GM19463 (cell line): ENCODE results near the gene SLC1A4.
"Not testable (repeated sequence)": the region's sequence is repeated elsewhere in the genome, so short reads cannot be mapped to it uniquely, and the experiment has no call there.

Source experiments
- ATAC-seq: cut with Tn5 transposase; IDR thresholded peaks from one replicate; pipeline ENCODE4 v1.9.1; 2021; ENCODE audit warnings: mild to moderate bottlenecking, moderate library complexity; ENCODE audit not compliant: unreplicated experiment

SLC1A4 gene

GRCh38 chr2:65025453-65026123 lies 36.4 kb downstream of the SLC1A4 start:
- no peak for ATAC-seq

GRCh38 chr2:65026154-65026553 lies 37.0 kb downstream of the SLC1A4 start:
- ATAC-seq, result no peak

- no peak for ATAC-seq
These were observed 37.7 kb downstream of the SLC1A4 start for GRCh38 chr2:65026704-65027464.

- ATAC-seq, result no peak
These were observed 38.5 kb downstream of the SLC1A4 start for GRCh38 chr2:65027616-65028244.

GRCh38 chr2:65030476-65031332 lies 41.5 kb downstream of the SLC1A4 start:
- no peak for ATAC-seq

GRCh38 chr2:65031341-65032018 lies 42.3 kb downstream of the SLC1A4 start:
- peak; percentile 39 for ATAC-seq

GRCh38 chr2:65032019-65032975 lies 43.1 kb downstream of the SLC1A4 start:
- ATAC-seq, result no peak

GRCh38 chr2:65033178-65033577 lies 44.0 kb downstream of the SLC1A4 start:
- ATAC-seq, result no peak

- not testable (repeated sequence) for ATAC-seq
These were observed 44.5 kb downstream of the SLC1A4 start for GRCh38 chr2:65033667-65034066.

- ATAC-seq, result no peak
These were observed 46.2 kb downstream of the SLC1A4 start for GRCh38 chr2:65035351-65035943.

- ATAC-seq, result no peak
These were observed 48.0 kb downstream of the SLC1A4 start for GRCh38 chr2:65037178-65037577.

GRCh38 chr2:65039640-65040039 lies 50.4 kb downstream of the SLC1A4 start:
- no peak for ATAC-seq

GRCh38 chr2:65040400-65041261 lies 51.4 kb downstream of the SLC1A4 start:
- ATAC-seq, result peak; percentile 86

GRCh38 chr2:65043001-65043400 lies 53.8 kb downstream of the SLC1A4 start:
- ATAC-seq, result no peak

- no peak for ATAC-seq
These were observed 55.0 kb downstream of the SLC1A4 start for GRCh38 chr2:65044097-65044735.

GRCh38 chr2:65045651-65046050 lies 56.5 kb downstream of the SLC1A4 start:
- no peak for ATAC-seq

- no peak for ATAC-seq
These were observed 57.6 kb downstream of the SLC1A4 start for GRCh38 chr2:65046633-65047407.
